Caco-2 (cell line): ENCODE measurements around the gene FARS2. TPM values are rescaled to one million over a fixed set of nuclear protein-coding genes. Genes with fewer than 3 reads are reported as not detected.

ENCODE experiments used
- BruUV-seq: library from RNA; stranded (reverse); fragments of 400-500 nt; replicated peaks from 2 replicates; lab custom pipeline; 2021; lab: Mats Ljungman, UMichigan
- CTCF ChIA-PET: fragments of 300-600 bp; sonication (Branson Sonifier 250); formaldehyde crosslinking; loops from one replicate; lab custom pipeline; 2022; ENCODE audit warnings: antibody characterized with exemption; lab: Charles Lee
- POLR2A ChIA-PET: fragments of 300-600 bp; sonication (Branson Sonifier 250); formaldehyde crosslinking; loops from one replicate; lab custom pipeline; 2022; ENCODE audit warnings: antibody characterized with exemption; lab: Charles Lee
- DNase-seq, 2 experiments: peaks; one replicate each; pipeline versions ENCODE4 v3.0.0 to v3.0.0-alpha.2; 2020 to 2022
- H3K27me3 ChIP-seq: replicated peaks from 2 replicates; pipeline ENCODE4 v1.6.0; 2011; ENCODE audit warnings: low read length; ENCODE audit not compliant: control insufficient read depth, insufficient read depth
- H3K36me3 ChIP-seq: 2 replicates; pipeline ENCODE4 v1.5.1; 2011; ENCODE audit warnings: low read length; ENCODE audit not compliant: control insufficient read depth, insufficient read depth
- H3K4me1 ChIP-seq: fragments of 250-450 bp; sonication (Bioruptor Pico); 2 replicates; pipeline ENCODE4 v1.5.1; 2020; ENCODE audit warnings: mild to moderate bottlenecking
- H3K4me3 ChIP-seq: 2 replicates; pipeline ENCODE4 v1.5.1; 2011; ENCODE audit warnings: low read depth, mild to moderate bottlenecking, control low read depth, low read length
- H3K9me3 ChIP-seq: fragments of 250-450 bp; sonication (Bioruptor Pico); 2 replicates; pipeline ENCODE4 v1.5.1; 2020; ENCODE audit warnings: mild to moderate bottlenecking, moderate library complexity
- H3K27ac Mint-ChIP-seq: one replicate; pipeline ENCODE4 v1.8.0; 2022; ENCODE audit warnings: mixed read lengths; ENCODE audit not compliant: unreplicated experiment
- H3K27me3 Mint-ChIP-seq: one replicate; pipeline ENCODE4 v1.8.0; 2022; ENCODE audit warnings: mixed read lengths; ENCODE audit not compliant: insufficient read depth, unreplicated experiment
- H3K36me3 Mint-ChIP-seq: one replicate; pipeline ENCODE4 v1.8.0; 2022; ENCODE audit warnings: mild to moderate bottlenecking, mixed read lengths; ENCODE audit not compliant: insufficient read depth, unreplicated experiment
- H3K4me1 Mint-ChIP-seq: one replicate; pipeline ENCODE4 v1.8.0; 2022; ENCODE audit warnings: low read depth, mixed read lengths; ENCODE audit not compliant: unreplicated experiment
- H3K4me3 Mint-ChIP-seq: one replicate; pipeline ENCODE4 v1.8.0; 2022; ENCODE audit warnings: mild to moderate bottlenecking, moderate library complexity, mixed read lengths; ENCODE audit not compliant: unreplicated experiment
- H3K9me3 Mint-ChIP-seq: one replicate; pipeline ENCODE4 v1.8.0; 2022; ENCODE audit warnings: mixed read lengths; ENCODE audit not compliant: unreplicated experiment
- CTCF ChIP-seq, 2 experiments: fragments of 200-600 bp in 1 of 2; IDR thresholded peaks; 1 replicate in 1 of 2; 2 replicates in 1 of 2; pipeline versions ENCODE4 v1.5.1 to v1.8.0; 2011 to 2022; ENCODE audit warnings: antibody characterized with exemption in 1 of 2, control low read depth in 1 of 2, inconsistent platforms in 1 of 2, low read depth in 1 of 2, low read length in 1 of 2, mild to moderate bottlenecking in 1 of 2, moderate library complexity in 1 of 2; ENCODE audit not compliant: insufficient read depth in 1 of 2, severe bottlenecking in 1 of 2, unreplicated experiment in 1 of 2
- intact Hi-C: fragments of 100-400 bp; cut with micrococcal nuclease; formaldehyde crosslinking; loops from one replicate; pipeline ENCODE4 v1.10.0; 2022; ENCODE audit not compliant: unreplicated experiment
- total RNA-seq: library from RNA; stranded (reverse); gene quantifications from 2 replicates; pipeline ENCODE4 v1.2.3, GENCODE V29; 2022

FARS2 gene
- total RNA-seq, 1 experiment from 2014 or later: 15.4 TPM

- Mint-ChIP-seq H3K4me3 (no peak overlapping the region), H3K9me3 (no peaks in the 10 kb centered on the region), H3K27me3 (no peaks in the 10 kb centered on the region), H3K4me1 (no peaks in the 10 kb centered on the region), H3K27ac (no peak overlapping the region), H3K36me3 (no peaks in the 10 kb centered on the region)
- intact Hi-C loops: no loop called here
- no peaks in the 10 kb centered on the region for H3K9me3 ChIP-seq
- ChIA-PET POLR2A (no interaction called here), CTCF (no interaction called here)
- BruUV-seq: no TSS peak
- H3K36me3 ChIP-seq: no peaks in the 10 kb centered on the region
- no peaks in the 10 kb centered on the region for H3K4me1 ChIP-seq
- no peak overlapping the region for H3K4me3 ChIP-seq
- DNase-seq: no peak
- TF ChIP-seq CTCF (IDR thresholded peaks at IDR 0.05; ENCODE audit: insufficient read depth in 1 of 2, low read depth in 1 of 2, low read length in 1 of 2, severe bottlenecking in 1 of 2, unreplicated experiment in 1 of 2): no peak
- no peaks in the 10 kb centered on the region for H3K27me3 ChIP-seq
Measured at GRCh38 chr6:5341845-5342244, 80.5 kb downstream of the FARS2 start.

GRCh38 chr6:5343998-5344397 lies 82.7 kb downstream of the FARS2 start:
- intact Hi-C loops: no loop called here
- Mint-ChIP-seq H3K36me3 (peaks cover 6% of the 10 kb centered on the region), H3K4me3 (no peak overlapping the region), H3K4me1 (no peaks in the 10 kb centered on the region), H3K9me3 (no peaks in the 10 kb centered on the region), H3K27me3 (no peaks in the 10 kb centered on the region), H3K27ac (no peak overlapping the region)
- H3K36me3 ChIP-seq: no peaks in the 10 kb centered on the region
- TF ChIP-seq CTCF (IDR thresholded peaks at IDR 0.05; ENCODE audit: insufficient read depth in 1 of 2, low read depth in 1 of 2, low read length in 1 of 2, severe bottlenecking in 1 of 2, unreplicated experiment in 1 of 2): no peak
- no TSS peak for BruUV-seq
- POLR2A ChIA-PET: no interaction called here
- no peaks in the 10 kb centered on the region for H3K4me1 ChIP-seq
- H3K4me3 ChIP-seq: no peak overlapping the region
- no peaks in the 10 kb centered on the region for H3K9me3 ChIP-seq
- H3K27me3 ChIP-seq: no peaks in the 10 kb centered on the region
- no peak for DNase-seq
- CTCF ChIA-PET: no interaction called here

GRCh38 chr6:5345324-5345723 lies 84.0 kb downstream of the FARS2 start:
- no peaks in the 10 kb centered on the region for H3K27me3 ChIP-seq
- DNase-seq: no peak
- H3K36me3 ChIP-seq: no peaks in the 10 kb centered on the region
- Mint-ChIP-seq H3K36me3 (peaks cover 6% of the 10 kb centered on the region), H3K27ac (no peak overlapping the region), H3K4me3 (no peak overlapping the region), H3K27me3 (no peaks in the 10 kb centered on the region), H3K4me1 (no peaks in the 10 kb centered on the region), H3K9me3 (no peaks in the 10 kb centered on the region)
- H3K9me3 ChIP-seq: no peaks in the 10 kb centered on the region; the same call in 1 of the 2 replicates
- no peak for TF ChIP-seq CTCF (IDR thresholded peaks at IDR 0.05; ENCODE audit: insufficient read depth in 1 of 2, low read depth in 1 of 2, low read length in 1 of 2, severe bottlenecking in 1 of 2, unreplicated experiment in 1 of 2)
- POLR2A ChIA-PET: no interaction called here
- H3K4me3 ChIP-seq: no peak overlapping the region
- no TSS peak for BruUV-seq
- CTCF ChIA-PET: interaction anchor here (0.6 kb wide), 1 partner anchor 288 kb away, joined by 4 read pairs; no protein-coding TSS in a partner anchor
- intact Hi-C loops: no loop called here
- no peaks in the 10 kb centered on the region for H3K4me1 ChIP-seq
